Adrenal gland (tissue), 12 donors: ENCODE measurements around the gene CTCFL. TPM values are rescaled to one million over a fixed set of nuclear protein-coding genes. Genes with fewer than 3 reads are reported as not detected.
"Not testable (repeated sequence)": the region's sequence is repeated elsewhere in the genome, so short reads cannot be mapped to it uniquely, and the experiment has no call there.

Experiments
- DNase-seq, 7 donors: peaks; one replicate each; pipeline ENCODE4 v3.0.0-alpha.2; 2019 to 2020
- H3K27ac ChIP-seq, 5 donors: fragments of 200-600 bp; sonication (generic) in 4 of 5; 1 replicate in 3 of 5; 2 replicates in 2 of 5; pipeline versions ENCODE4 v1.5.1 to v1.8.0; 2016 to 2020; ENCODE audit warnings: mild to moderate bottlenecking in 1 of 5
- H3K27me3 ChIP-seq: fragments of 200-600 bp; 2 replicates; pipeline ENCODE4 v1.8.0; 2021
- H3K36me3 ChIP-seq, 2 donors: fragments of 200-600 bp; replicated peaks in 1 of 2; 1 replicate in 1 of 2; 2 replicates in 1 of 2; pipeline versions ENCODE4 v1.5.1 to v1.8.0; 2018 to 2022
- H3K4me1 ChIP-seq, 2 donors: fragments of 200-600 bp; replicated peaks in 1 of 2; 1 replicate in 1 of 2; 2 replicates in 1 of 2; pipeline versions ENCODE4 v1.5.1 to v1.8.0; 2018 to 2021
- H3K4me3 ChIP-seq, 4 donors: fragments of 200-600 bp; sonication (generic) in 3 of 4; one replicate each; pipeline ENCODE4 v1.5.1; 2016 to 2018
- H3K9me3 ChIP-seq, 3 donors: fragments of 200-600 bp; sonication (generic) in 1 of 3; replicated peaks in 1 of 3; 1 replicate in 2 of 3; 2 replicates in 1 of 3; pipeline versions ENCODE4 v1.5.1 to v1.8.0; 2016 to 2021
- CTCF ChIP-seq, 6 experiments: fragments of 450-650 bp in 4 of 6; fragments of 200-600 bp in 2 of 6; sonication (generic) in 1 of 6; IDR thresholded peaks; 1 replicate in 5 of 6; 2 replicates in 1 of 6; pipeline versions ENCODE4 v1.5.1 to v1.8.0; 2016 to 2021; ENCODE audit warnings: antibody characterized with exemption in 6 of 6, mild to moderate bottlenecking in 2 of 6, moderate library complexity in 1 of 6
- POLR2A ChIP-seq, 2 donors: fragments of 450-650 bp; IDR thresholded peaks; one replicate each; pipeline ENCODE4 v1.6.1; 2017; ENCODE audit warnings: antibody characterized with exemption in 2 of 2, mild to moderate bottlenecking in 2 of 2, moderate library complexity in 1 of 2
- WGBS, 4 donors: extraction: QIAGEN DNeasy Blood & Tissue Kit in 2 of 4; methylation state at CpG; one replicate each; pipeline versions ENCODE4 v1.1.5 to v1.1.7; 2013 to 2017; 5-methylcytosine and 5-hydroxymethylcytosine counted together
- intact Hi-C, 2 donors: fragments of 100-400 bp; cut with DNase I; formaldehyde crosslinking; loops; one replicate each; pipeline versions ENCODE4 v1.14.1 to v1.15.0; 2022 to 2023
- polyA plus RNA-seq, 3 donors: library from polyadenylated mRNA; stranded (reverse); fragments of 200-250 nt in 2 of 3; fragments of 350-450 nt in 1 of 3; fragmentation: Illumina TruSeq in 1 of 3; extraction: RNeasy Lipid Tissue Mini Kit (QIAGEN cat#74804) in 1 of 3; gene quantifications; one replicate each; pipeline ENCODE4 v1.2.3, GENCODE V29; 2013 to 2014
- total RNA-seq, 9 donors: library from RNA; depleted of rRNA in 4 of 9; stranded (reverse); fragments of >200 nt in 4 of 9; fragments of 120-200 nt in 1 of 9; fragmentation: NEBNext Ultra II Directional in 1 of 9; extraction: Animal tissue kit (Norgen Biotek cat#: 25700) in 1 of 9; gene quantifications; one replicate each; pipeline versions ENCODE4 v1.1.0 to v1.2.4, GENCODE V29; 2013 to 2023
- donor health status: healthy with polysubstance abuse.
- donor health status: Bipolar disorder and iron deficiency.
- donor health status: DM: yes; HTN: yes; CAD: no.
- donor health status: DM: no; HTN: no; CAD: no.
- donor health status: DM: no; HTN: no; CAD: no.
- donor health status: DM: yes; HTN: yes; CAD: no.

The CTCFL gene
- total and polyA plus RNA-seq, 12 donors = 0.08 to 0.27 (median 0.14) TPM; not detected in 9

GRCh38 chr20:57493091-57493615 is 31.8 kb downstream of the CTCFL start:
- Histone ChIP-seq H3K27me3 (peaks cover 8% of the 10 kb centered on the region), H3K27ac (no peak overlapping the region), H3K9me3 (no peaks in the 10 kb centered on the region), H3K4me3 (no peak overlapping the region), H3K4me1 (peaks cover 0 to 6% of the 10 kb centered on the region in 2 donors), H3K36me3 (no peaks in the 10 kb centered on the region)
- WGBS, 4 donors = 70 to 84% (median 78%) methylated on average over 8 to 10 of the region's 10 CpGs
- no peak for DNase-seq
- intact Hi-C loops = loop anchor here in 1 of 2 donors (2.0 to 10.0 kb wide), 2 partner anchors 112 to 398 kb away; no protein-coding TSS in a partner anchor
- TF ChIP-seq CTCF (IDR thresholded peaks at IDR 0.05) (no peak), POLR2A (IDR thresholded peaks at IDR 0.05) (no peak)

GRCh38 chr20:57491373-57491772 is 33.6 kb downstream of the CTCFL start:
- DNase-seq = no peak
- intact Hi-C loops = loop anchor here in 1 of 2 donors (10.0 kb wide), 1 partner anchor 397 kb away; no protein-coding TSS in a partner anchor
- 67 to 79% (median 77%) methylated on average over 6 of the region's 6 CpGs for WGBS, 4 donors
- no peak for TF ChIP-seq CTCF (IDR thresholded peaks at IDR 0.05)
- no peak for TF ChIP-seq POLR2A (IDR thresholded peaks at IDR 0.05)
- Histone ChIP-seq H3K36me3 (no peaks in the 10 kb centered on the region), H3K27ac (no peak overlapping the region), H3K4me1 (peaks cover 0 to 6% of the 10 kb centered on the region in 2 donors), H3K9me3 (no peaks in the 10 kb centered on the region), H3K4me3 (no peak overlapping the region), H3K27me3 (no peaks in the 10 kb centered on the region)

- H3K27ac ChIP-seq, H3K9me3 ChIP-seq, intact Hi-C loops, H3K36me3 ChIP-seq, H3K4me1 ChIP-seq, H3K4me3 ChIP-seq, DNase-seq, H3K27me3 ChIP-seq: not testable (repeated sequence)
- 87 to 92% (median 89%) methylated on average over 5 of the region's 5 CpGs for WGBS, 4 donors
These were observed 36.7 kb downstream of the CTCFL start for GRCh38 chr20:57488277-57488676.

GRCh38 chr20:57485770-57486169 is 39.2 kb downstream of the CTCFL start:
- no peaks in the 10 kb centered on the region for H3K4me1 ChIP-seq
- TF ChIP-seq CTCF (IDR thresholded peaks at IDR 0.05) (no peak), POLR2A (IDR thresholded peaks at IDR 0.05) (no peak)
- intact Hi-C loops = no loop called here
- H3K4me3 ChIP-seq = no peak overlapping the region
- WGBS, 4 donors = 75 to 90% (median 87%) methylated on average over 1 of the region's 1 CpG
- peaks cover 6% of the 10 kb centered on the region for H3K27me3 ChIP-seq
- H3K36me3 ChIP-seq = no peaks in the 10 kb centered on the region
- H3K27ac ChIP-seq = no peak overlapping the region
- H3K9me3 ChIP-seq = no peaks in the 10 kb centered on the region
- DNase-seq = no peak

GRCh38 chr20:57484772-57485171 is 40.2 kb downstream of the CTCFL start:
- peaks cover 6% of the 10 kb centered on the region for H3K27me3 ChIP-seq
- DNase-seq = no peak
- no peaks in the 10 kb centered on the region for H3K4me1 ChIP-seq
- no peaks in the 10 kb centered on the region for H3K36me3 ChIP-seq
- WGBS, 4 donors = 78 to 90% (median 85%) methylated on average over 8 of the region's 8 CpGs
- H3K9me3 ChIP-seq = no peaks in the 10 kb centered on the region
- intact Hi-C loops = no loop called here
- no peak overlapping the region for H3K4me3 ChIP-seq
- no peak for TF ChIP-seq POLR2A (IDR thresholded peaks at IDR 0.05)
- TF ChIP-seq CTCF (IDR thresholded peaks at IDR 0.05) = no peak
- H3K27ac ChIP-seq = no peak overlapping the region
